Ovary (tissue), 9 donors: ENCODE data around the gene MYRIP. TPM values are rescaled to one million over a fixed set of nuclear protein-coding genes. Genes with fewer than 3 reads are reported as not detected.

Source experiments
- DNase-seq, 5 donors: peaks; one replicate each; pipeline ENCODE4 v3.0.0-alpha.2; 2019 to 2020
- H3K27ac ChIP-seq, 2 donors: fragments of 200-600 bp; one replicate each; pipeline versions ENCODE4 v1.5.1 to v1.8.0; 2019 to 2022
- H3K27me3 ChIP-seq: fragments of 200-600 bp; one replicate; pipeline ENCODE4 v1.8.0; 2022
- H3K36me3 ChIP-seq: fragments of 200-600 bp; sonication (generic); one replicate; pipeline ENCODE4 v1.5.1; 2019
- H3K4me1 ChIP-seq: one replicate; pipeline ENCODE4 v1.8.1; 2013; ENCODE audit warnings: mild to moderate bottlenecking, moderate library complexity; ENCODE audit not compliant: insufficient read depth
- H3K4me3 ChIP-seq: fragments of 200-600 bp; sonication (generic); one replicate; pipeline ENCODE4 v1.5.1; 2017
- H3K9me3 ChIP-seq, 2 donors: fragments of 200-600 bp in 1 of 2; sonication (generic) in 1 of 2; one replicate each; pipeline versions ENCODE4 v1.5.1 to v1.8.1; 2013 to 2019; ENCODE audit warnings: mild to moderate bottlenecking in 1 of 2, moderate library complexity in 1 of 2
- CTCF ChIP-seq, 3 donors: fragments of 450-650 bp in 2 of 3; fragments of 200-600 bp in 1 of 3; IDR thresholded peaks; one replicate each; pipeline versions ENCODE4 v1.5.1 to v1.8.0; 2016 to 2022; ENCODE audit warnings: antibody characterized with exemption in 3 of 3, mild to moderate bottlenecking in 1 of 3
- EP300 ChIP-seq: sonication (generic); formaldehyde crosslinking; IDR thresholded peaks from one replicate; pipeline ENCODE4 v1.6.1; 2017; ENCODE audit warnings: antibody characterized with exemption
- POLR2A ChIP-seq: fragments of 450-650 bp; IDR thresholded peaks from one replicate; pipeline ENCODE4 v1.6.1; 2017; ENCODE audit warnings: antibody characterized with exemption, mild to moderate bottlenecking, moderate library complexity
- WGBS, 3 donors: extraction: QIAGEN DNeasy Blood & Tissue Kit in 1 of 3; methylation state at CpG; one replicate each; pipeline versions ENCODE4 v1.1.5 to v1.1.7; 2013 to 2017; 5-methylcytosine and 5-hydroxymethylcytosine counted together
- intact Hi-C, 4 donors: fragments of 100-400 bp; cut with DNase I; formaldehyde crosslinking; loops; one replicate each; pipeline versions ENCODE4 v1.11.0 to v1.15.1; 2022 to 2023
- polyA plus RNA-seq, 2 donors: library from polyadenylated mRNA; stranded (reverse); fragments of 200-250 nt in 1 of 2; fragments of 350-450 nt in 1 of 2; fragmentation: Illumina TruSeq in 1 of 2; extraction: RNeasy Lipid Tissue Mini Kit (QIAGEN cat#74804) in 1 of 2; gene quantifications; one replicate each; pipeline ENCODE4 v1.2.3, GENCODE V29; 2013 to 2014
- total RNA-seq, 7 donors: library from RNA; depleted of rRNA in 2 of 7; stranded (reverse); fragments of >200 nt in 2 of 7; fragmentation: NEBNext Ultra II Directional in 3 of 7; extraction: Animal tissue kit (Norgen Biotek cat#: 25700) in 3 of 7; gene quantifications; one replicate each; pipeline versions ENCODE4 v1.1.0 to v1.2.4, GENCODE V29; 2016 to 2023
- donor health status: DM: no; HTN: no; CAD: no; lungs with moderate emphysema.
- donor health status: DM: no; HTN: no; CAD: no.
- donor health status: Bipolar disorder and iron deficiency.
- donor health status: DM: yes; HTN: yes; CAD: no.
- donor health status: DM: no; HTN: no; CAD: no.
- donor health status: DM: yes; HTN: yes; CAD: no.

The MYRIP gene
- total and polyA plus RNA-seq, 9 donors, result 2.8 to 8.4 (median 4.5) TPM

DNA sequence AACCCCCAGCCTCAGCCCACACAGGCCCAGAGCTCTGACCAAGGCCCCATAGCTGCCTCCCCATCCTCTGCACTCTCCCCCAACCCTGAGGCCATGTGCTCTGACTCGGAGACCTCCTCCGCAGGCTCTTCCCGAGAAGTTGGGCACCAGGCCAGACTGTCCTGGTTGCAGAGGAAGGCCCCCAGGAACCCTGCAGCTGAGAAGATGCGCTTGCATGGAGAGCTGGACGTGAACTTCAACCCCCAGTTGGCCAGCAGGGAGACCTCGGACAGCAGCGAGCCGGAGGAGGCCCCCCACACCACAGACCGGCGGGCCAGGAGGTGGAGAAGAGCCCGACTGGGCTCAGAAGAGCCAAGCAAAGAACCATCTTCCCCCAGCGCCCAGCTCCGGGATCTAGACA is 380.6 kb downstream of the MYRIP start:
- H3K4me3 ChIP-seq, result no peak overlapping the region
- H3K27me3 ChIP-seq, result no peaks in the 10 kb centered on the region
- DNase-seq, result no peak
- H3K27ac ChIP-seq, result no peak overlapping the region
- intact Hi-C loops, result loop anchor here in 3 of 4 donors (2.0 to 5.0 kb wide), 2 partner anchors 127 kb away; no protein-coding TSS in a partner anchor
- H3K4me1 ChIP-seq, result no peaks in the 10 kb centered on the region
- no peaks in the 10 kb centered on the region for H3K36me3 ChIP-seq
- WGBS, 3 donors, result 72 to 79% (median 76%) methylated on average over 13 of the region's 13 CpGs
- no peaks in the 10 kb centered on the region for H3K9me3 ChIP-seq
- no peak for TF ChIP-seq CTCF (IDR thresholded peaks at IDR 0.05)
- no peak for TF ChIP-seq EP300
- no peak for TF ChIP-seq POLR2A

DNA sequence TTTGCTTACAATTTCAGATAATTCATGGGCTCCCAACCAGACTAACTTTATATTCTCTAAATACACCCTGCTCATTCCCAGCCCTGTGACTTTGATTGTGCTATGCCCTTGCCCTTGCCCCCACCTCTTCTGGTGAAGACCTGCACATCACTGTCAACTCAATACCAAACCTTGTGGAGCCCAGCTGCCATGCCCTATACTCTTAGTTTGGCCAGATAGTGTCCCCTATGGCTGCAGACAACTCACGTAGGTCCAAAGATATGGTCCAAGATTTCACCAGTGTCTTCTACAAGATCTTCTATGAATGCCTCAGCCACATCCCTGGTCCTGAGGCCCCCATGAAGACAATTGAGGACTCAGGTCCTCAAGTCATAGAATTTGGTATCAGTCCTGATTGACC is 381.8 kb downstream of the MYRIP start:
- no peaks in the 10 kb centered on the region for H3K36me3 ChIP-seq
- H3K9me3 ChIP-seq, result no peaks in the 10 kb centered on the region
- DNase-seq, result no peak
- H3K27me3 ChIP-seq, result no peaks in the 10 kb centered on the region
- H3K4me1 ChIP-seq, result no peaks in the 10 kb centered on the region
- H3K4me3 ChIP-seq, result no peak overlapping the region
- intact Hi-C loops, result loop anchor here in 3 of 4 donors (2.0 to 5.0 kb wide), 2 partner anchors 126 kb away; no protein-coding TSS in a partner anchor
- TF ChIP-seq CTCF (IDR thresholded peaks at IDR 0.05), result no peak
- no peak for TF ChIP-seq POLR2A
- H3K27ac ChIP-seq, result no peak overlapping the region
- WGBS, 3 donors, result 97 to 100% (median 100%) methylated on average over 1 of the region's 1 CpG

- intact Hi-C loops, result loop anchor here in 3 of 4 donors (2.0 to 5.0 kb wide), 2 partner anchors 125 kb away; no protein-coding TSS in a partner anchor
Measured at GRCh38 chr3:40191850-40192448, 382.5 kb downstream of the MYRIP start.

DNA sequence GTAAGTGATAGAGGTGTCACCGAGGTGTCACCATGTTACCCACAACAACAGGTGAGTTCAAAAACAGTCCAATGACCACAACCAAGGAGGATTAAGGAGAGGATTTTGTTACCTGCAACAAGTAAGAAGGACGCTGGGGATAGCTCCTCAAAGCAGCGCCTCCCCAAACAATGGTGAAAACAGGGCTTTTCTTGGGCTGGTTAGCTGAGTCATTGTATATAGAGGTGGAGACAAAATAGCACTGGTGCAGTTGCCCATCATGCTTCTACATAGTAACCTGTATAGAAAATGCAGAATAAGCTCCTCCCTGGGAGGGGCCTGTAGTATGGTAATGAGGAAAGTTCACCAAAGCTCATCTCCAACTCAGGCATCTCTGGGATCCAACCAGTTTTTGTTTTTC is 383.2 kb downstream of the MYRIP start:
- TF ChIP-seq POLR2A (no peak), EP300 (no peak), CTCF (IDR thresholded peaks at IDR 0.05) (no peak)
- Histone ChIP-seq H3K27me3 (no peaks in the 10 kb centered on the region), H3K9me3 (no peaks in the 10 kb centered on the region), H3K36me3 (no peaks in the 10 kb centered on the region), H3K4me3 (no peak overlapping the region), H3K4me1 (no peaks in the 10 kb centered on the region), H3K27ac (no peak overlapping the region)
- DNase-seq, result no peak
- intact Hi-C loops, result loop anchor here in 2 of 4 donors (5.0 kb wide), 1 partner anchor 125 kb away; no protein-coding TSS in a partner anchor
- 82 to 89% (median 83%) methylated on average over 3 of the region's 3 CpGs for WGBS, 3 donors

More at GRCh38 chr3:40191850-40192448, 382.5 kb downstream of the MYRIP start:
- Histone ChIP-seq H3K27me3 (no peaks in the 10 kb centered on the region), H3K27ac (no peak overlapping the region), H3K9me3 (no peaks in the 10 kb centered on the region), H3K36me3 (no peaks in the 10 kb centered on the region), H3K4me3 (no peak overlapping the region), H3K4me1 (no peaks in the 10 kb centered on the region)
- TF ChIP-seq CTCF (IDR thresholded peaks at IDR 0.05) (peak; percentile 56 to 78 (median 66)), EP300 (no peak)
- peak; percentile 44 to 74 (median 68) for DNase-seq
- WGBS, 3 donors, result 32% methylated on average over 3 of the region's 3 CpGs
